ENCODE results near the gene AGAP1.

DNA sequence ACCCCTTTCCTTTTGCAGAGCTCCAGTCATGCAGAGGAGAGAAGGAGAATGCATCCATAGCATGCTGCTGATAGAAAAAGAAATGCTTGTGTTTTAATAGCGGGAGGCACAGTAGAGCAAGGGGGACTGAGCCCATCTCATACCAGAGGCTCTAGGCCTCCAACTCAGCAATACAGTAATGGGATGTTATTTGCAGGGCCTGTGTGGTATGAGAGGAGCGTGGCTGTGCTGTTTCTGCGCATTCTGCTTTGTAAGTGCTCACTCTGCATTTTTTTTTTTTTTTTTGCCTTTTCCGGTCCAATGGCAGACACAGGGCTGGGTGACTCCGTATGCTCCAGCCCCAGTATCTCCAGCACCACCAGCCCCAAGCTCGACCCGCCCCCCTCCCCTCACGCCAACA, 474.3 kb downstream of the AGAP1 start:
- no peak for TF ChIP-seq CTCF (IDR thresholded peaks at IDR 0.05)
- TF ChIP-seq EP300 (IDR thresholded peaks at IDR 0.05) = no peak
